Measurements from ENCODE around the gene RAB37. TPM values are rescaled to one million over a fixed set of nuclear protein-coding genes. Genes with fewer than 3 reads are reported as not detected.

The RAB37 gene
- total and polyA plus RNA-seq, 2 of the 8 experiments (the other 6 are each of a cell fraction or from before 2014, with no cell fraction given) = 5.5 to 6.1 TPM

DNA sequence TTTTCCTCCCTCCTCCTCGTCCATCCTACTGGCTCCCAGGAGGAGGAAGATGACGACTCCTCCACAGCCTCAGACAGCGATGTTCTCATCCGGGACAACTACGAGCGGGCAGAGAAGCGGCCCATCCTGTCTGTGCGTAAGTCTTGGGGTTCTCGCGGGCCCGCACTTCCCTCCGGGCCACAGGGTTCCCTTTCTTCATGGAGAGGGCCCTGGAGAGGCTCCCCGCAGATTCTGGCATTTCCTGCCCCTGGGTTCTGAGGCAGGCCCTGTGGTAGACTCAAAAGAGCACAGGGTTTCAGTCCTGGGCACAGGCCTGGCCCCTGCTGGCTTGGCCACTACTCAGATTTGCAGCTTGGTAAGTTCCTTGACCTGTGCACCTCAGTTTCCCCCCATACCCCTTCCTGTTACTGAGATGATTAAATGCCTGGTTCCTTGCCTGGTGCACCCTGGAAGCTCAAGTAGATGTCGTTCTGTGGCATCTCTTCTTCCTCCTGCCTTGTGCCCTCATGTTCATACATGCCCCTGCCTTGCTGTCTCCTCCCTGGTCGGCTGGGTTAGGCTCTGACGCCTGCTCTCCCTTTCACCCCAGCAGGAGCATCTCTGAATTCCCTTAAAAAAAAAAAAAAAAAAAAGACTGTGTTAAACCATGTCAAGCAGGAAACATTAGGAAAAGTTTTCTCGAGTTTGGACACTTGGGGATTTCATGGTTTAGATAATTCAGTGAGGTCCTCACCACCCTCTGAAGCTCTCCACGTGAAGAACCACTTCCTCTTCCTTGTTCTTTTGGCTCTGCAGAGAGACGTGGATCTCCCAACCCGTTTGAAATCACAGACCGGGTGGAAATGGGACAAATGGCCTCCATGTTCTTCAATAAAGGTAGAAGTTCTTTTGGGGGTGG lies 53.4 kb downstream of the RAB37 start:
- 92% methylated on average over 21 of the region's 21 CpGs; no CpG with 5 or more reads in 1 of the 2 experiments for WGBS, 2 experiments (ENCODE audit: extremely low coverage in 1 of 2, insufficient coverage in 1 of 2, insufficient read length in 1 of 2, insufficient replicate concordance in 2 of 2, low coverage in 1 of 2, low lambda C conversion rate in 2 of 2, missing lambda C conversion rate in 1 of 2)
- FAIRE-seq (no peak), DNase-seq (ENCODE audit: low read depth in 1 of 2, low spot score in 2 of 2) (no peak)
- Histone ChIP-seq H3K9me3 (ENCODE audit: insufficient read depth in 2 of 2, low read depth in 1 of 2, low read length in 1 of 2) (no peaks in the 10 kb centered on the region), H4K5ac (ENCODE audit: insufficient read length, low read depth, low read length) (no peak overlapping the region), H3K23me2 (ENCODE audit: low read depth, low read length) (no peaks in the 10 kb centered on the region), H3K27ac (ENCODE audit: low read depth, low read length) (no peak overlapping the region), H4K91ac (replicated peaks; ENCODE audit: insufficient read length, low read length) (no peak overlapping the region), H3K4me2 (ENCODE audit: insufficient read depth in 1 of 2, low read depth in 2 of 2, low read length in 2 of 2) (no peak overlapping the region), H3K18ac (ENCODE audit: extremely low read depth, low read length) (no peak overlapping the region), H3K56ac (replicated peaks; ENCODE audit: insufficient read length, low read depth, low read length) (no peak overlapping the region), H2BK12ac (ENCODE audit: low read depth, low read length) (no peak overlapping the region), H2AFZ (ENCODE audit: low read length) (no peak overlapping the region), H3K79me1 (ENCODE audit: low read depth, low read length) (peaks cover 1% of the 10 kb centered on the region; the same call in 1 of the 2 replicates), H3K4me3 (ENCODE audit: extremely low read depth in 1 of 4, insufficient read depth in 2 of 4, low read depth in 3 of 4, low read length in 4 of 4) (no peak overlapping the region), H3K9ac (replicated peaks in 1 of 4; ENCODE audit: extremely low read depth in 1 of 4, low read depth in 3 of 4, low read length in 3 of 4) (no peak overlapping the region), H3K4ac (replicated peaks; ENCODE audit: insufficient read length, low read depth, low read length) (no peak overlapping the region), H3K27me3 (replicated peaks in 1 of 4; ENCODE audit: control insufficient read depth in 3 of 4, extremely low read depth in 1 of 4, insufficient read depth in 3 of 4, low read length in 3 of 4) (no peaks in the 10 kb centered on the region), H4K8ac (ENCODE audit: extremely low read depth, insufficient read depth, low read length) (no peak overlapping the region), H3K36me3 (ENCODE audit: control insufficient read depth in 2 of 4, insufficient read depth in 4 of 4, low read length in 3 of 4) (peaks cover 0 to 7% (median 3%) of the 10 kb centered on the region in 4 experiments; a peak in 4 of 8 replicates), H2BK15ac (ENCODE audit: low read length) (no peak overlapping the region), H3K4me1 (replicated peaks in 1 of 4; ENCODE audit: control insufficient read depth in 3 of 4, insufficient read depth in 4 of 4, low read length in 3 of 4) (no peaks in the 10 kb centered on the region; a peak in 1 of 7 replicates), H2AK5ac (ENCODE audit: low read depth, low read length) (no peak overlapping the region), H2BK120ac (replicated peaks; ENCODE audit: low read depth, low read length) (no peak overlapping the region), H4K20me1 (replicated peaks in 1 of 2; ENCODE audit: control insufficient read depth in 1 of 2, insufficient read depth in 2 of 2, low read length in 2 of 2) (peaks cover 3 to 11% of the 10 kb centered on the region in 2 experiments), H3K23ac (ENCODE audit: insufficient read length) (no peak overlapping the region), H2BK20ac (ENCODE audit: low read length) (no peak overlapping the region), H3K79me2 (ENCODE audit: control insufficient read depth in 1 of 2, insufficient read depth in 2 of 2, low read length in 2 of 2) (no peaks in the 10 kb centered on the region), H3K14ac (ENCODE audit: insufficient read length) (no peak overlapping the region), H2BK5ac (ENCODE audit: low read depth, low read length) (no peak overlapping the region)
- POLR2A ChIA-PET (ENCODE audit: partially characterized antibody) = interaction anchor here (0.6 to 1.4 kb wide), 4 partner anchors 14 to 478 kb away, joined by 3 to 6 read pairs (median 3); partner anchors contain the start of gene NAT9
- CTCF ChIA-PET (ENCODE audit: partially characterized antibody) = interaction anchor here (0.6 to 99.6 kb wide), 27 partner anchors 7 to 292 kb away, joined by 3 to 2981 read pairs (median 6); partner anchors contain the start of genes FDXR, GRIN2C, NAT9 and RAB37
- TF ChIP-seq ASH2L (IDR thresholded peaks at IDR 0.05; ENCODE audit: low read length) = no peak
- no peak for TF ChIP-seq RAD21 (IDR thresholded peaks at IDR 0.05 in 1 of 2, conservative IDR thresholded peaks at IDR 0.05 in 1 of 2; ENCODE audit: low read depth in 2 of 2, low read length in 2 of 2)
- no peak for TF ChIP-seq POLR2A (IDR thresholded peaks at IDR 0.05; ENCODE audit: control extremely low read depth in 1 of 2, low read depth in 2 of 2, low read length in 2 of 2)
- TF ChIP-seq, protein P1, sequence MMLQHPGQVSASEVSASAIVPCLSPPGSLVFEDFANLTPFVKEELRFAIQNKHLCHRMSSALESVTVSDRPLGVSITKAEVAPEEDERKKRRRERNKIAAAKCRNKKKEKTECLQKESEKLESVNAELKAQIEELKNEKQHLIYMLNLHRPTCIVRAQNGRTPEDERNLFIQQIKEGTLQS (IDR thresholded peaks at IDR 0.05; ENCODE audit: insufficient read depth, low read depth, low read length) = no peak
- TF ChIP-seq NRF1 (IDR thresholded peaks at IDR 0.05; ENCODE audit: low read depth, low read length) = no peak
- TF ChIP-seq KDM5A (IDR thresholded peaks at IDR 0.05; ENCODE audit: low read length) = no peak
- no peak for TF ChIP-seq SRF (IDR thresholded peaks at IDR 0.05; ENCODE audit: low read depth, low read length)
- no peak for TF ChIP-seq CHD1 (IDR thresholded peaks at IDR 0.05; ENCODE audit: low read depth, low read length)
- TF ChIP-seq TAF7 (optimal IDR thresholded peaks at IDR 0.05; ENCODE audit: borderline replicate concordance, low read depth, low read length) = no peak
- TF ChIP-seq RBBP5 (IDR thresholded peaks at IDR 0.05; ENCODE audit: borderline replicate concordance, low read depth, low read length) = no peak
- TF ChIP-seq SP2 (IDR thresholded peaks at IDR 0.05; ENCODE audit: low read length) = no peak

Data from H1 (cell line).